ENCODE data around the gene FAM20C. TPM values are rescaled to one million over a fixed set of nuclear protein-coding genes. Genes with fewer than 3 reads are reported as not detected.
"Not testable (repeated sequence)": the region's sequence is repeated elsewhere in the genome, so short reads cannot be mapped to it uniquely, and the experiment has no call there.

FAM20C gene
- total RNA-seq, 3 donors from 2014 or later (not counting 1 experiment from before 2014, with no cell fraction given) = 1.2 to 8.6 (median 3.9) TPM

GRCh38 chr7:263483-264351 lies 71.3 kb downstream of the FAM20C start:
- intact Hi-C loops (cut with micrococcal nuclease); H3K4me3 ChIP-seq (ENCODE audit: low read length); H3K27me3 ChIP-seq (ENCODE audit: control insufficient read depth, insufficient read depth, low read length); H3K27ac ChIP-seq (ENCODE audit: low read length); H3K36me3 Mint-ChIP-seq; H3K4me1 ChIP-seq (ENCODE audit: control insufficient read depth, insufficient read depth, low read length); H3K9me3 ChIP-seq (ENCODE audit: control insufficient read depth, insufficient read depth, low read length); H3K4me3 Mint-ChIP-seq; H3K36me3 ChIP-seq (ENCODE audit: control insufficient read depth, insufficient read depth, low read length); H3K9me3 Mint-ChIP-seq; H3K27me3 Mint-ChIP-seq (ENCODE audit: low read depth in 2 of 2): not testable (repeated sequence)
- peak; percentile 19 to 44 for DNase-seq
- peak overlapping the region in 1 of 2 donors; percentile 81 for H3K27ac Mint-ChIP-seq
- peak; percentile 55 for TF ChIP-seq CTCF (IDR thresholded peaks at IDR 0.05)
- peaks cover 0 to 22% of the 10 kb centered on the region in 2 donors for H3K4me1 Mint-ChIP-seq
- ATAC-seq = peak in 1 of 3 donors; percentile 26
- WGBS (ENCODE audit: insufficient coverage) = 37% methylated on average over 35 of the region's 37 CpGs

GRCh38 chr7:264541-265191 lies 72.3 kb downstream of the FAM20C start:
- Histone ChIP-seq H3K36me3 (ENCODE audit: control insufficient read depth, insufficient read depth, low read length) (no peaks in the 10 kb centered on the region), H3K27me3 (ENCODE audit: control insufficient read depth, insufficient read depth, low read length) (no peaks in the 10 kb centered on the region), H3K9me3 (ENCODE audit: control insufficient read depth, insufficient read depth, low read length) (peaks cover 9% of the 10 kb centered on the region), H3K27ac (ENCODE audit: low read length) (no peak overlapping the region), H3K4me3 (ENCODE audit: low read length) (no peak overlapping the region), H3K4me1 (ENCODE audit: control insufficient read depth, insufficient read depth, low read length) (no peaks in the 10 kb centered on the region)
- no peak for ATAC-seq
- peaks cover 0 to 6% of the 10 kb centered on the region in 2 donors for H3K9me3 Mint-ChIP-seq
- peak overlapping the region in 1 of 2 donors; percentile 24 for H3K27ac Mint-ChIP-seq
- no peak for TF ChIP-seq CTCF (IDR thresholded peaks at IDR 0.05)
- H3K36me3 Mint-ChIP-seq = no peaks in the 10 kb centered on the region
- WGBS (ENCODE audit: insufficient coverage) = 93% methylated on average over 27 of the region's 27 CpGs
- H3K4me3 Mint-ChIP-seq = no peak overlapping the region
- peak in 1 of 2 donors; percentile 33 for DNase-seq
- H3K4me1 Mint-ChIP-seq = peaks cover 0 to 22% of the 10 kb centered on the region in 2 donors
- intact Hi-C loops (cut with micrococcal nuclease) = no loop called here
- no peaks in the 10 kb centered on the region for H3K27me3 Mint-ChIP-seq (ENCODE audit: low read depth in 2 of 2)

- 92% methylated on average over 24 of the region's 25 CpGs for WGBS (ENCODE audit: insufficient coverage)
- Histone ChIP-seq H3K27me3 (ENCODE audit: control insufficient read depth, insufficient read depth, low read length) (no peaks in the 10 kb centered on the region), H3K4me3 (ENCODE audit: low read length) (no peak overlapping the region), H3K9me3 (ENCODE audit: control insufficient read depth, insufficient read depth, low read length) (peaks cover 9% of the 10 kb centered on the region), H3K36me3 (ENCODE audit: control insufficient read depth, insufficient read depth, low read length) (no peaks in the 10 kb centered on the region), H3K4me1 (ENCODE audit: control insufficient read depth, insufficient read depth, low read length) (no peaks in the 10 kb centered on the region), H3K27ac (ENCODE audit: low read length) (no peak overlapping the region)
- Mint-ChIP-seq H3K27ac (no peak overlapping the region), H3K4me1 (peaks cover 0 to 22% of the 10 kb centered on the region in 2 donors), H3K36me3 (no peaks in the 10 kb centered on the region), H3K9me3 (peaks cover 0 to 6% of the 10 kb centered on the region in 2 donors), H3K27me3 (ENCODE audit: low read depth in 2 of 2) (no peaks in the 10 kb centered on the region), H3K4me3 (no peak overlapping the region)
- intact Hi-C loops (cut with micrococcal nuclease) = no loop called here
- ATAC-seq (no peak), DNase-seq (no peak)
- no peak for TF ChIP-seq CTCF (IDR thresholded peaks at IDR 0.05)
These were observed 73.0 kb downstream of the FAM20C start for GRCh38 chr7:265192-265997.

Measured in natural killer cell (primary cell).